HepG2 (cell line): Measurements from ENCODE around the gene ARHGAP9. TPM values are rescaled to one million over a fixed set of nuclear protein-coding genes. Genes with fewer than 3 reads are reported as not detected.

Experiments
- ETV6 ChIP-seq: sonication (generic); formaldehyde crosslinking; conservative IDR thresholded peaks from 2 replicates; pipeline ENCODE4 v1.4.0; 2020; ENCODE audit warnings: missing genetic modification reagents
- GLI4 ChIP-seq: sonication (generic); formaldehyde crosslinking; IDR thresholded peaks from 2 replicates; pipeline ENCODE4 v1.5.1; 2020; ENCODE audit warnings: missing genetic modification reagents, mild to moderate bottlenecking, moderate library complexity, borderline replicate concordance
- GPN1 ChIP-seq: sonication (generic); formaldehyde crosslinking; IDR thresholded peaks from 2 replicates; pipeline ENCODE4 v1.5.1; 2020; ENCODE audit warnings: missing genetic modification reagents, borderline replicate concordance
- HIVEP1 ChIP-seq: sonication (generic); formaldehyde crosslinking; IDR thresholded peaks from 2 replicates; pipeline ENCODE4 v1.4.0; 2020; ENCODE audit warnings: mild to moderate bottlenecking, missing genetic modification reagents
- MTA3 ChIP-seq: sonication (generic); formaldehyde crosslinking; IDR thresholded peaks from 2 replicates; pipeline ENCODE4 v1.4.0; 2020; ENCODE audit warnings: missing genetic modification reagents
- PRMT3 ChIP-seq: sonication (generic); formaldehyde crosslinking; IDR thresholded peaks from 2 replicates; pipeline ENCODE4 v1.8.1; 2022; ENCODE audit warnings: low read depth, mild to moderate bottlenecking, moderate library complexity, missing genetic modification reagents, borderline replicate concordance
- RFX1 ChIP-seq: fragments of 450-650 bp; IDR thresholded peaks from 2 replicates; pipeline ENCODE4 v1.6.1; 2017
- SIN3B ChIP-seq: fragments of 150-350 bp; IDR thresholded peaks from 2 replicates; pipeline ENCODE4 v1.6.1; 2014; ENCODE audit warnings: low read length
- SP5 ChIP-seq: IDR thresholded peaks from 2 replicates; pipeline ENCODE4 v1.6.1; 2016; ENCODE audit warnings: low read depth, borderline replicate concordance
- THYN1 ChIP-seq: sonication (generic); formaldehyde crosslinking; IDR thresholded peaks from 2 replicates; pipeline ENCODE4 v1.8.1; 2023; ENCODE audit warnings: low read depth, mild to moderate bottlenecking, moderate library complexity, missing genetic modification reagents, borderline replicate concordance
- ZNF337 ChIP-seq: sonication (generic); formaldehyde crosslinking; IDR thresholded peaks from 2 replicates; pipeline ENCODE4 v1.5.1; 2020; ENCODE audit warnings: missing genetic modification reagents, low read depth, mild to moderate bottlenecking, borderline replicate concordance
- ZNF572 ChIP-seq: sonication (generic); formaldehyde crosslinking; IDR thresholded peaks from 2 replicates; pipeline ENCODE4 v1.5.1; 2020; ENCODE audit warnings: mild to moderate bottlenecking, missing genetic modification reagents
- ZNF841 ChIP-seq: sonication (generic); formaldehyde crosslinking; IDR thresholded peaks from 2 replicates; pipeline ENCODE4 v1.8.1; 2023; ENCODE audit warnings: missing genetic modification reagents, borderline replicate concordance
- polyA plus RNA-seq, 8 experiments: library from polyadenylated mRNA; depleted of rRNA in 3 of 8; stranded (reverse) in 7 of 8; unstranded in 1 of 8; fragments of >200 nt; fragmentation: Illumina TruSeq in 4 of 8; extraction: Trizol in 4 of 8; gene quantifications; 2 replicates each; pipeline versions ENCODE4 v1.2.1 to v1.2.3, GENCODE V29; 2011 to 2016; ENCODE audit warnings: low read depth in 4 of 8, missing spikeins in 1 of 8, mixed read lengths in 1 of 8; ENCODE audit not compliant: insufficient read depth in 1 of 8
- total RNA-seq, 5 experiments: library from RNA; depleted of rRNA; stranded (reverse); fragments of >200 nt; fragmentation: Illumina TruSeq; extraction: Trizol; gene quantifications; 2 replicates each; pipeline ENCODE4 v1.2.3, GENCODE V29; 2016; ENCODE audit warnings: low read depth in 1 of 5
- TF ChIP-seq, protein P1 (sequence below): sonication (generic); formaldehyde crosslinking; IDR thresholded peaks from 2 replicates; pipeline ENCODE4 v1.4.0; 2020; ENCODE audit warnings: missing genetic modification reagents, borderline replicate concordance
- TF ChIP-seq, protein P2 (sequence below): sonication (generic); formaldehyde crosslinking; IDR thresholded peaks from 2 replicates; pipeline ENCODE4 v1.8.0; 2022; ENCODE audit warnings: missing genetic modification reagents, mild to moderate bottlenecking, borderline replicate concordance
- TF ChIP-seq, protein P3 (sequence below): sonication (generic); formaldehyde crosslinking; IDR thresholded peaks from 2 replicates; pipeline ENCODE4 v1.5.0; 2020; ENCODE audit warnings: missing genetic modification reagents, mild to moderate bottlenecking, borderline replicate concordance
- TF ChIP-seq, protein P4 (sequence below): sonication (generic); formaldehyde crosslinking; IDR thresholded peaks from 2 replicates; pipeline ENCODE4 v1.4.0; 2020; ENCODE audit warnings: mild to moderate bottlenecking, low read depth, missing genetic modification reagents
- TF ChIP-seq, protein P5 (sequence below): sonication (generic); formaldehyde crosslinking; IDR thresholded peaks from 2 replicates; pipeline ENCODE4 v1.5.0; 2020; ENCODE audit warnings: missing genetic modification reagents
- TF ChIP-seq, protein P6 (sequence below): sonication (generic); formaldehyde crosslinking; IDR thresholded peaks from 2 replicates; pipeline ENCODE4 v1.8.0; 2022; ENCODE audit warnings: mild to moderate bottlenecking, missing genetic modification reagents, moderate library complexity

The ARHGAP9 gene
- total and polyA plus RNA-seq, 2 of the 13 experiments (the other 11 are each of a cell fraction or from before 2014, with no cell fraction given): 0.18 to 1.2 TPM

DNA sequence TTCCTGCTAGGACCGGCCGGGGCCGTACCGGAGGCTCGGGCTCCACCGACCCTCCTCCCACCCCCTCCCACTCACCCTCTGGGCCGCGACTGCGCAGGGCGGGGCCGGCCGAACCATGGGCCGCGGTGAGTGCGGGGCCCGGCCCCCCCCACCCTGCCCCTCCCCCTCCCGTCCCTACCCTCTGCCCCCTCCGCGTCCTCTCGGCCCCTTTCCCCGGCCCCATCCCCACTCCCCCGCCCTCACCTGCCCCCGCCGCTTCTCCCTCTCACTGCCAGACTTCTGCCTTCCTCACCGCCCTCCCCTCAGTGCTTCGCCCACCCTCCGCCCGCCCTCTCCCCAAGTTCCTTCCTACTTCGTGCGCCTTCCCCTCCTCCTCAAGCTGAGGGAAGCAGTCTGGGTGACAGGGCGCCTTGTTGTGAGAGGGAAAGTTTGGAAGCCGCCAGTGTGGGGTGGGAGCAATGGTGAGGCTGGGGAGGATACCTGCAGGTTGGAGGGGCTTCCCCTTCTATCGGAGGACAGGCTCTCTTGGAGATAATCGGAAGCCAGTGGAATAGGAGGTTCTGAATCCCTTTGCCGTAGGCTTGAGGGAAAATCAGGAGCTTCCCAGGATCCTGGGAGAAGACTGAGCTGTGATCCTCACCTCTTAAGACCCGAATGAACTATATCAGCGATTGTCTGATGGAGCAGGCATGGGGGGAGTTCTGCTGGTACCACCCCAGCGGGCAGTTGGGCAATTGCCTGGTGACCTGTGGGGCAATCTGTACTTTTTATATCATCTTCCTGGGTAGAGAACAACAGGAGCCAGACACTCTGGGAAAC is 43.4 kb upstream of the ARHGAP9 start (continued):
- TF ChIP-seq, protein P1, sequence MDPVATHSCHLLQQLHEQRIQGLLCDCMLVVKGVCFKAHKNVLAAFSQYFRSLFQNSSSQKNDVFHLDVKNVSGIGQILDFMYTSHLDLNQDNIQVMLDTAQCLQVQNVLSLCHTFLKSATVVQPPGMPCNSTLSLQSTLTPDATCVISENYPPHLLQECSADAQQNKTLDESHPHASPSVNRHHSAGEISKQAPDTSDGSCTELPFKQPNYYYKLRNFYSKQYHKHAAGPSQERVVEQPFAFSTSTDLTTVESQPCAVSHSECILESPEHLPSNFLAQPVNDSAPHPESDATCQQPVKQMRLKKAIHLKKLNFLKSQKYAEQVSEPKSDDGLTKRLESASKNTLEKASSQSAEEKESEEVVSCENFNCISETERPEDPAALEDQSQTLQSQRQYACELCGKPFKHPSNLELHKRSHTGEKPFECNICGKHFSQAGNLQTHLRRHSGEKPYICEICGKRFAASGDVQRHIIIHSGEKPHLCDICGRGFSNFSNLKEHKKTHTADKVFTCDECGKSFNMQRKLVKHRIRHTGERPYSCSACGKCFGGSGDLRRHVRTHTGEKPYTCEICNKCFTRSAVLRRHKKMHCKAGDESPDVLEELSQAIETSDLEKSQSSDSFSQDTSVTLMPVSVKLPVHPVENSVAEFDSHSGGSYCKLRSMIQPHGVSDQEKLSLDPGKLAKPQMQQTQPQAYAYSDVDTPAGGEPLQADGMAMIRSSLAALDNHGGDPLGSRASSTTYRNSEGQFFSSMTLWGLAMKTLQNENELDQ (CRISPR knock-in tag): no peak
- TF ChIP-seq, protein P2, sequence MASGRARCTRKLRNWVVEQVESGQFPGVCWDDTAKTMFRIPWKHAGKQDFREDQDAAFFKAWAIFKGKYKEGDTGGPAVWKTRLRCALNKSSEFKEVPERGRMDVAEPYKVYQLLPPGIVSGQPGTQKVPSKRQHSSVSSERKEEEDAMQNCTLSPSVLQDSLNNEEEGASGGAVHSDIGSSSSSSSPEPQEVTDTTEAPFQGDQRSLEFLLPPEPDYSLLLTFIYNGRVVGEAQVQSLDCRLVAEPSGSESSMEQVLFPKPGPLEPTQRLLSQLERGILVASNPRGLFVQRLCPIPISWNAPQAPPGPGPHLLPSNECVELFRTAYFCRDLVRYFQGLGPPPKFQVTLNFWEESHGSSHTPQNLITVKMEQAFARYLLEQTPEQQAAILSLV (CRISPR knock-in tag): no peak
- no peak for TF ChIP-seq ZNF841 (CRISPR knock-in tag)
- no peak for TF ChIP-seq RFX1
- no peak for TF ChIP-seq SIN3B
- no peak for TF ChIP-seq PRMT3 (CRISPR knock-in tag)
- no peak for TF ChIP-seq GLI4 (CRISPR knock-in tag)
- no peak for TF ChIP-seq ETV6 (CRISPR knock-in tag)
- no peak for TF ChIP-seq MTA3 (CRISPR knock-in tag)
- TF ChIP-seq, protein P3, sequence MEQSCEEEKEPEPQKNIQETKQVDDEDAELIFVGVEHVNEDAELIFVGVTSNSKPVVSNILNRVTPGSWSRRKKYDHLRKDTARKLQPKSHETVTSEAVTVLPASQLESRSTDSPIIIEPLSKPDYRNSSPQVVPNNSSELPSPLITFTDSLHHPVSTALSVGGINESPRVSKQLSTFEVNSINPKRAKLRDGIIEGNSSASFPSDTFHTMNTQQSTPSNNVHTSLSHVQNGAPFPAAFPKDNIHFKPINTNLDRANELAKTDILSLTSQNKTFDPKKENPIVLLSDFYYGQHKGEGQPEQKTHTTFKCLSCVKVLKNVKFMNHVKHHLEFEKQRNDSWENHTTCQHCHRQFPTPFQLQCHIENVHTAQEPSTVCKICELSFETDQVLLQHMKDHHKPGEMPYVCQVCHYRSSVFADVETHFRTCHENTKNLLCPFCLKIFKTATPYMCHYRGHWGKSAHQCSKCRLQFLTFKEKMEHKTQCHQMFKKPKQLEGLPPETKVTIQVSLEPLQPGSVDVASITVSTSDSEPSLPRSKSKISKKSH (CRISPR knock-in tag): no peak
- TF ChIP-seq, protein P4, sequence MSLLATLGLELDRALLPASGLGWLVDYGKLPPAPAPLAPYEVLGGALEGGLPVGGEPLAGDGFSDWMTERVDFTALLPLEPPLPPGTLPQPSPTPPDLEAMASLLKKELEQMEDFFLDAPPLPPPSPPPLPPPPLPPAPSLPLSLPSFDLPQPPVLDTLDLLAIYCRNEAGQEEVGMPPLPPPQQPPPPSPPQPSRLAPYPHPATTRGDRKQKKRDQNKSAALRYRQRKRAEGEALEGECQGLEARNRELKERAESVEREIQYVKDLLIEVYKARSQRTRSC (CRISPR knock-in tag): no peak
- TF ChIP-seq ZNF572: no peak
- TF ChIP-seq ZNF337: no peak
- no peak for TF ChIP-seq GPN1 (CRISPR knock-in tag)
- no peak for TF ChIP-seq THYN1 (CRISPR knock-in tag)
- TF ChIP-seq, protein P5, sequence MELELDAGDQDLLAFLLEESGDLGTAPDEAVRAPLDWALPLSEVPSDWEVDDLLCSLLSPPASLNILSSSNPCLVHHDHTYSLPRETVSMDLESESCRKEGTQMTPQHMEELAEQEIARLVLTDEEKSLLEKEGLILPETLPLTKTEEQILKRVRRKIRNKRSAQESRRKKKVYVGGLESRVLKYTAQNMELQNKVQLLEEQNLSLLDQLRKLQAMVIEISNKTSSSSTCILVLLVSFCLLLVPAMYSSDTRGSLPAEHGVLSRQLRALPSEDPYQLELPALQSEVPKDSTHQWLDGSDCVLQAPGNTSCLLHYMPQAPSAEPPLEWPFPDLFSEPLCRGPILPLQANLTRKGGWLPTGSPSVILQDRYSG (CRISPR knock-in tag): no peak
- TF ChIP-seq HIVEP1 (CRISPR knock-in tag): no peak
- TF ChIP-seq SP5: no peak
- TF ChIP-seq, protein P6, sequence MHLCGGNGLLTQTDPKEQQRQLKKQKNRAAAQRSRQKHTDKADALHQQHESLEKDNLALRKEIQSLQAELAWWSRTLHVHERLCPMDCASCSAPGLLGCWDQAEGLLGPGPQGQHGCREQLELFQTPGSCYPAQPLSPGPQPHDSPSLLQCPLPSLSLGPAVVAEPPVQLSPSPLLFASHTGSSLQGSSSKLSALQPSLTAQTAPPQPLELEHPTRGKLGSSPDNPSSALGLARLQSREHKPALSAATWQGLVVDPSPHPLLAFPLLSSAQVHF (CRISPR knock-in tag): no peak
